SK-N-SH (cell line): ENCODE measurements around the gene OR6B3. TPM values are rescaled to one million over a fixed set of nuclear protein-coding genes. Genes with fewer than 3 reads are reported as not detected.

ENCODE experiments used
- CTCF ChIA-PET: fragments of 300-600, 350-600 bp; formaldehyde crosslinking; extraction: SDS; loops from one replicate; lab custom pipeline; 2021; lab: Yijun Ruan, JAX
- POLR2A ChIA-PET: fragments of 350-600 bp; sonication (Branson Sonifier 250); formaldehyde crosslinking; extraction: SDS; loops from one replicate; lab custom pipeline; 2020; ENCODE audit warnings: antibody characterized with exemption, inconsistent platforms; lab: Yijun Ruan, JAX
- DNase-seq: peaks from one replicate; pipeline ENCODE4 v3.0.0; 2012
- H2AFZ ChIP-seq: fragments of 200-600 bp; sonication (generic); 2 replicates; pipeline ENCODE4 v1.8.1; 2016; ENCODE audit warnings: antibody characterized with exemption, mild to moderate bottlenecking, low read depth
- H3F3A ChIP-seq: fragments of 200-600 bp; sonication (generic); replicated peaks from 2 replicates; pipeline ENCODE3; 2016; ENCODE audit warnings: antibody characterized with exemption, mild to moderate bottlenecking; ENCODE audit not compliant: insufficient read depth
- H3K27ac ChIP-seq, 2 experiments: fragments of 200-500 bp in 1 of 2; fragments of 200-600 bp in 1 of 2; sonication (Bioruptor generic) in 1 of 2; sonication (generic), shearing (Covaris generic) in 1 of 2; 2 replicates each; pipeline versions ENCODE4 v1.5.1 to v1.6.1; 2014 to 2016; ENCODE audit warnings: low read depth in 2 of 2, inconsistent platforms in 1 of 2, low read length in 1 of 2, mild to moderate bottlenecking in 1 of 2, mixed read lengths in 1 of 2
- H3K27me3 ChIP-seq: fragments of 200-600 bp; sonication (generic), shearing (Covaris generic); 2 replicates; pipeline ENCODE4 v1.6.1; 2016; ENCODE audit warnings: mixed run types; ENCODE audit not compliant: insufficient read depth
- H3K36me3 ChIP-seq, 2 experiments: fragments of 200-500 bp in 1 of 2; fragments of 200-600 bp in 1 of 2; sonication (Bioruptor generic) in 1 of 2; sonication (generic) in 1 of 2; replicated peaks in 1 of 2; 2 replicates each; pipeline versions ENCODE3 to v1.5.1; 2014 to 2016; ENCODE audit warnings: low read length in 1 of 2, mild to moderate bottlenecking in 1 of 2; ENCODE audit not compliant: insufficient read depth in 2 of 2, control insufficient read depth in 1 of 2
- H3K4me1 ChIP-seq, 2 experiments: fragments of 200-500 bp in 1 of 2; fragments of 200-600 bp in 1 of 2; sonication (Bioruptor generic) in 1 of 2; sonication (generic), shearing (Covaris generic) in 1 of 2; 2 replicates each; pipeline versions ENCODE4 v1.5.1 to v1.6.1; 2014 to 2016; ENCODE audit warnings: low read depth in 1 of 2, low read length in 1 of 2, mixed run types in 1 of 2; ENCODE audit not compliant: insufficient read depth in 2 of 2, control insufficient read depth in 1 of 2
- H3K4me2 ChIP-seq: fragments of 200-600 bp; sonication (generic), shearing (Covaris generic); 2 replicates; pipeline ENCODE4 v1.6.1; 2017; ENCODE audit warnings: mixed run types
- H3K4me3 ChIP-seq, 2 experiments: fragments of 200-500 bp in 1 of 2; fragments of 200-600 bp in 1 of 2; sonication (Bioruptor generic) in 1 of 2; sonication (generic), shearing (Covaris generic) in 1 of 2; 2 replicates each; pipeline versions ENCODE4 v1.5.1 to v1.8.1; 2014 to 2016; ENCODE audit warnings: low read depth in 2 of 2, inconsistent platforms in 1 of 2, low read length in 1 of 2, mild to moderate bottlenecking in 1 of 2, mixed read lengths in 1 of 2, moderate library complexity in 1 of 2
- H3K79me2 ChIP-seq: fragments of 200-600 bp; sonication (generic); 2 replicates; pipeline ENCODE4 v1.8.1; 2017; ENCODE audit warnings: mild to moderate bottlenecking; ENCODE audit not compliant: insufficient read depth
- H3K9ac ChIP-seq: fragments of 200-600 bp; sonication (generic); 2 replicates; pipeline ENCODE4 v1.6.1; 2017; ENCODE audit warnings: mixed run types
- H3K9me2 ChIP-seq: fragments of 200-600 bp; sonication (generic); 2 replicates; pipeline ENCODE4 v1.6.1; 2017; ENCODE audit warnings: mixed run types
- H3K9me3 ChIP-seq: fragments of 200-600 bp; sonication (generic); 2 replicates; pipeline ENCODE4 v1.6.1; 2017; ENCODE audit warnings: mixed run types, mild to moderate bottlenecking, moderate library complexity
- H4K20me1 ChIP-seq: fragments of 200-600 bp; sonication (generic); 2 replicates; pipeline ENCODE4 v1.6.1; 2017; ENCODE audit warnings: mild to moderate bottlenecking, mixed run types; ENCODE audit not compliant: insufficient read depth
- CHD2 ChIP-seq: fragments of 150-350 bp; IDR thresholded peaks from 2 replicates; pipeline ENCODE4 v1.6.1; 2018; ENCODE audit warnings: low read length; ENCODE audit not compliant: partially characterized antibody
- EP300 ChIP-seq, 2 experiments: IDR thresholded peaks; 2 replicates each; pipeline versions ENCODE4 v1.4.0 to v1.6.1; 2012; ENCODE audit warnings: borderline replicate concordance in 1 of 2, low read depth in 1 of 2, low read length in 1 of 2
- EZH2phosphoT487 ChIP-seq: fragments of 200-600 bp; sonication (generic); IDR thresholded peaks from 2 replicates; pipeline ENCODE4 v1.6.1; 2017; ENCODE audit warnings: low read depth, mixed run types, mild to moderate bottlenecking, antibody characterized with exemption, moderate library complexity, borderline replicate concordance
- FOXM1 ChIP-seq: IDR thresholded peaks from 2 replicates; pipeline ENCODE4 v1.4.0; 2012; ENCODE audit warnings: low read depth, mild to moderate bottlenecking
- GABPA ChIP-seq: IDR thresholded peaks from 2 replicates; pipeline ENCODE4 v1.4.0; 2012; ENCODE audit warnings: low read depth, mild to moderate bottlenecking
- MAX ChIP-seq: IDR thresholded peaks from 2 replicates; pipeline ENCODE4 v1.4.0; 2012; ENCODE audit warnings: low read depth
- MEF2A ChIP-seq: IDR thresholded peaks from 2 replicates; pipeline ENCODE4 v1.4.0; 2012; ENCODE audit warnings: low read depth, borderline replicate concordance
- MXI1 ChIP-seq: IDR thresholded peaks from 2 replicates; pipeline ENCODE4 v1.6.1; 2012; ENCODE audit warnings: mild to moderate bottlenecking, low read depth, low read length, improper control_type of control experiment
- NFIC ChIP-seq: IDR thresholded peaks from 2 replicates; pipeline ENCODE4 v1.4.0; 2012; ENCODE audit warnings: borderline replicate concordance
- NRF1 ChIP-seq: IDR thresholded peaks from 2 replicates; pipeline ENCODE4 v1.6.1; 2012; ENCODE audit warnings: low read depth, mild to moderate bottlenecking, low read length
- POLR2AphosphoS5 ChIP-seq: IDR thresholded peaks from 2 replicates; pipeline ENCODE4 v1.6.1; 2012; ENCODE audit warnings: low read depth, low read length
- RAD21 ChIP-seq: IDR thresholded peaks from 2 replicates; pipeline ENCODE4 v1.6.1; 2012; ENCODE audit warnings: mild to moderate bottlenecking, low read length
- RCOR1 ChIP-seq: fragments of 150-350 bp; IDR thresholded peaks from 2 replicates; pipeline ENCODE4 v1.6.1; 2017; ENCODE audit warnings: antibody characterized with exemption, low read length
- RFX5 ChIP-seq: IDR thresholded peaks from 2 replicates; pipeline ENCODE4 v1.6.1; 2012; ENCODE audit warnings: mild to moderate bottlenecking, improper control_type of control experiment, low read length
- SMC3 ChIP-seq: IDR thresholded peaks from 2 replicates; pipeline ENCODE4 v1.6.1; 2012; ENCODE audit warnings: low read depth, low read length, improper control_type of control experiment
- TAF1 ChIP-seq: IDR thresholded peaks from 2 replicates; pipeline ENCODE4 v1.6.1; 2012; ENCODE audit warnings: low read depth, mild to moderate bottlenecking, low read length, moderate library complexity, borderline replicate concordance
- TCF12 ChIP-seq: IDR thresholded peaks from 2 replicates; pipeline ENCODE4 v1.4.0; 2012
- ZBTB33 ChIP-seq: IDR thresholded peaks from 2 replicates; pipeline ENCODE4 v1.4.0; 2012; ENCODE audit warnings: low read depth, borderline replicate concordance
- WGBS: methylation state at CpG from one replicate; pipeline ENCODE4 v1.1.6; 2017; ENCODE audit warnings: low lambda C conversion rate; 5-methylcytosine and 5-hydroxymethylcytosine counted together
- polyA plus RNA-seq, 3 experiments: library from polyadenylated mRNA; depleted of rRNA; stranded (reverse); fragments of >200 nt; gene quantifications; 2 replicates each; pipeline ENCODE4 v1.2.3, GENCODE V29; 2012
- TF ChIP-seq, protein P1 (sequence below): IDR thresholded peaks from 2 replicates; pipeline ENCODE4; 2012
- TF ChIP-seq, protein P2 (sequence below): IDR thresholded peaks from 2 replicates; pipeline ENCODE4 v1.4.0; 2012; ENCODE audit warnings: low read depth, borderline replicate concordance

Gene OR6B3
- polyA plus RNA-seq, 1 of the 3 experiments (the other 2 are of a cell fraction) = not detected

GRCh38 chr2:240068193-240068592 lies 14.9 kb upstream of the OR6B3 start:
- Histone ChIP-seq H3K9me2 (no peaks in the 10 kb centered on the region), H3K27ac (no peak overlapping the region), H2AFZ (no peak overlapping the region), H3F3A (no peaks in the 10 kb centered on the region), H3K27me3 (no peaks in the 10 kb centered on the region), H3K9me3 (no peaks in the 10 kb centered on the region), H3K79me2 (no peaks in the 10 kb centered on the region), H3K9ac (no peak overlapping the region), H4K20me1 (no peaks in the 10 kb centered on the region), H3K4me2 (no peak overlapping the region), H3K36me3 (no peaks in the 10 kb centered on the region), H3K4me3 (no peak overlapping the region), H3K4me1 (no peaks in the 10 kb centered on the region)
- WGBS = 22% methylated on average over 1 of the region's 1 CpG
- DNase-seq = no peak
- no peak for TF ChIP-seq RAD21
- TF ChIP-seq, protein P1, sequence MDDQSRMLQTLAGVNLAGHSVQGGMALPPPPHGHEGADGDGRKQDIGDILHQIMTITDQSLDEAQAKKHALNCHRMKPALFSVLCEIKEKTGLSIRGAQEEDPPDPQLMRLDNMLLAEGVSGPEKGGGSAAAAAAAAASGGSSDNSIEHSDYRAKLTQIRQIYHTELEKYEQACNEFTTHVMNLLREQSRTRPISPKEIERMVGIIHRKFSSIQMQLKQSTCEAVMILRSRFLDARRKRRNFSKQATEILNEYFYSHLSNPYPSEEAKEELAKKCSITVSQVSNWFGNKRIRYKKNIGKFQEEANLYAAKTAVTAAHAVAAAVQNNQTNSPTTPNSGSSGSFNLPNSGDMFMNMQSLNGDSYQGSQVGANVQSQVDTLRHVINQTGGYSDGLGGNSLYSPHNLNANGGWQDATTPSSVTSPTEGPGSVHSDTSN = no peak
- no peak for TF ChIP-seq MAX
- TF ChIP-seq MEF2A = no peak
- TF ChIP-seq, protein P2, sequence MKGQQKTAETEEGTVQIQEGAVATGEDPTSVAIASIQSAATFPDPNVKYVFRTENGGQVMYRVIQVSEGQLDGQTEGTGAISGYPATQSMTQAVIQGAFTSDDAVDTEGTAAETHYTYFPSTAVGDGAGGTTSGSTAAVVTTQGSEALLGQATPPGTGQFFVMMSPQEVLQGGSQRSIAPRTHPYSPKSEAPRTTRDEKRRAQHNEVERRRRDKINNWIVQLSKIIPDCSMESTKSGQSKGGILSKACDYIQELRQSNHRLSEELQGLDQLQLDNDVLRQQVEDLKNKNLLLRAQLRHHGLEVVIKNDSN = no peak
- no peak for TF ChIP-seq CHD2
- no peak for TF ChIP-seq RFX5
- no peak for TF ChIP-seq NRF1
- TF ChIP-seq FOXM1 = no peak
- TF ChIP-seq TCF12 = no peak
- TF ChIP-seq MXI1 = no peak
- no peak for TF ChIP-seq NFIC
- TF ChIP-seq EP300 (IDR thresholded peaks at IDR 0.05; ENCODE audit: borderline replicate concordance in 1 of 2, low read depth in 1 of 2, low read length in 1 of 2) = no peak
- TF ChIP-seq TAF1 = no peak
- TF ChIP-seq ZBTB33 = no peak
- TF ChIP-seq EZH2phosphoT487 = no peak
- TF ChIP-seq RCOR1 = no peak
- no peak for TF ChIP-seq POLR2AphosphoS5
- no peak for TF ChIP-seq SMC3
- TF ChIP-seq GABPA = no peak
- CTCF ChIA-PET = interaction anchor here (1.0 to 4.1 kb wide), 2 partner anchors 47 to 75 kb away, joined by 3 to 18 read pairs; no protein-coding TSS in a partner anchor
- POLR2A ChIA-PET = no interaction called here
